Smooth muscle cell (in vitro differentiated cells): ENCODE measurements around the gene CRYBA4. TPM values are rescaled to one million over a fixed set of nuclear protein-coding genes. Genes with fewer than 3 reads are reported as not detected.
"Not testable (repeated sequence)": the region's sequence is repeated elsewhere in the genome, so short reads cannot be mapped to it uniquely, and the experiment has no call there.

ENCODE experiments used
- DNase-seq: peaks from one replicate; lab custom pipeline; 2025; ENCODE audit not compliant: unreplicated experiment; lab: John Stamatoyannopoulos, UW
- H2AFZ ChIP-seq: fragments of 200-600 bp; sonication (generic); 2 replicates; pipeline ENCODE4 v1.6.0; 2016; ENCODE audit warnings: antibody characterized with exemption, low read depth, mild to moderate bottlenecking
- H3F3A ChIP-seq: fragments of 200-600 bp; sonication (generic); 2 replicates; pipeline ENCODE4 v1.6.0; 2017; ENCODE audit warnings: antibody characterized with exemption, low read depth
- H3K27ac ChIP-seq: fragments of 200-600 bp; sonication (generic); 2 replicates; pipeline ENCODE4 v1.5.1; 2016; ENCODE audit warnings: low read depth, mild to moderate bottlenecking
- H3K27me3 ChIP-seq: fragments of 200-600 bp; sonication (generic); 2 replicates; pipeline ENCODE4 v1.6.1; 2016; ENCODE audit warnings: low read depth, mild to moderate bottlenecking
- H3K36me3 ChIP-seq: fragments of 200-600 bp; sonication (generic); 2 replicates; pipeline ENCODE4 v1.5.1; 2016; ENCODE audit warnings: low read depth
- H3K4me1 ChIP-seq: fragments of 200-600 bp; sonication (generic); 2 replicates; pipeline ENCODE4 v1.5.1; 2016; ENCODE audit warnings: low read depth
- H3K4me2 ChIP-seq: fragments of 200-600 bp; sonication (generic); 2 replicates; pipeline ENCODE4 v1.6.0; 2016; ENCODE audit warnings: mild to moderate bottlenecking
- H3K4me3 ChIP-seq: fragments of 200-600 bp; sonication (generic); 2 replicates; pipeline ENCODE4 v1.5.1; 2016; ENCODE audit warnings: mild to moderate bottlenecking
- H3K79me2 ChIP-seq: fragments of 200-600 bp; sonication (generic); 2 replicates; pipeline ENCODE4 v1.6.0; 2016; ENCODE audit warnings: low read depth, mild to moderate bottlenecking
- H3K9ac ChIP-seq: fragments of 200-600 bp; sonication (generic); 2 replicates; pipeline ENCODE4 v1.6.0; 2016; ENCODE audit warnings: low read depth
- H3K9me3 ChIP-seq: fragments of 200-600 bp; sonication (generic); replicated peaks from 2 replicates; pipeline ENCODE4 v1.5.1; 2016; ENCODE audit warnings: low read depth
- H4K20me1 ChIP-seq: fragments of 200-600 bp; sonication (generic); 2 replicates; pipeline ENCODE4 v1.6.0; 2016; ENCODE audit warnings: low read depth
- WGBS: methylation state at CpG from one replicate; pipeline ENCODE4 v1.1.7; 2016; ENCODE audit warnings: low lambda C conversion rate; 5-methylcytosine and 5-hydroxymethylcytosine counted together
- polyA plus RNA-seq: library from polyadenylated mRNA; unstranded; fragments of >200 nt; fragmentation: Nextera tagmentation; extraction: Ambion mirVana; gene quantifications from 2 replicates; pipeline ENCODE4 v1.2.1, GENCODE V29; 2016
- total RNA-seq: library from RNA; depleted of rRNA; stranded (reverse); fragments of >200 nt; gene quantifications from 2 replicates; pipeline ENCODE4 v1.2.3, GENCODE V29; 2014
- TF ChIP-seq, protein P1 (sequence below): fragments of 200-600 bp; sonication (generic); IDR thresholded peaks from 2 replicates; pipeline ENCODE4 v1.5.1; 2017; ENCODE audit warnings: borderline replicate concordance, mild to moderate bottlenecking, antibody characterized with exemption; ENCODE audit not compliant: insufficient read depth, poor library complexity, severe bottlenecking

Gene CRYBA4
- total and polyA plus RNA-seq, 2 experiments from 2014 or later, result 1.8 to 4.9 TPM

DNA sequence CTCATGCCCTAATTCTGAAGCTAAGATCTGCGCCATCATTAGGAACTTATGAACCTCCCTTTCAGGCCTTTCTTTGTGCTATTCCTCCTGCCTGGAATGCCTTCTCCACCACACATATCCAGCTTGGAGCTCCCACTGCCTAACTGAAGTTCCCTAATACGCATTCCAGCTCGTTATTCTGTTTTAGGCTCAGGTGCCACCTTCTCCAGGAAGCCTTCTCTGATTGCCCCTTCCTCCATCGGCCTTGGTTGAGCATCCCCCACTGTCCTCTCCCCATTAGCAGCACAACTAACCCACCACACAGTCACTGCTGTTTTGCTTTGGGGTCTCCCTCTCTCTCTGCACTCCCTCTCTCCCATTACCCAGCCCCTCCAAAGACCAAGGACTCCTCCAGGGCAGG is 9.1 kb upstream of the CRYBA4 start:
- Histone ChIP-seq H3K9me3 (no peaks in the 10 kb centered on the region), H3K36me3 (no peaks in the 10 kb centered on the region), H2AFZ (no peak overlapping the region), H3K4me1 (peaks cover 25% of the 10 kb centered on the region), H3F3A (no peaks in the 10 kb centered on the region), H3K27me3 (peaks cover 10% of the 10 kb centered on the region), H3K79me2 (no peaks in the 10 kb centered on the region), H3K4me3 (no peak overlapping the region), H3K27ac (no peak overlapping the region), H4K20me1 (no peaks in the 10 kb centered on the region), H3K9ac (no peak overlapping the region), H3K4me2 (no peak overlapping the region)
- TF ChIP-seq, protein P1, sequence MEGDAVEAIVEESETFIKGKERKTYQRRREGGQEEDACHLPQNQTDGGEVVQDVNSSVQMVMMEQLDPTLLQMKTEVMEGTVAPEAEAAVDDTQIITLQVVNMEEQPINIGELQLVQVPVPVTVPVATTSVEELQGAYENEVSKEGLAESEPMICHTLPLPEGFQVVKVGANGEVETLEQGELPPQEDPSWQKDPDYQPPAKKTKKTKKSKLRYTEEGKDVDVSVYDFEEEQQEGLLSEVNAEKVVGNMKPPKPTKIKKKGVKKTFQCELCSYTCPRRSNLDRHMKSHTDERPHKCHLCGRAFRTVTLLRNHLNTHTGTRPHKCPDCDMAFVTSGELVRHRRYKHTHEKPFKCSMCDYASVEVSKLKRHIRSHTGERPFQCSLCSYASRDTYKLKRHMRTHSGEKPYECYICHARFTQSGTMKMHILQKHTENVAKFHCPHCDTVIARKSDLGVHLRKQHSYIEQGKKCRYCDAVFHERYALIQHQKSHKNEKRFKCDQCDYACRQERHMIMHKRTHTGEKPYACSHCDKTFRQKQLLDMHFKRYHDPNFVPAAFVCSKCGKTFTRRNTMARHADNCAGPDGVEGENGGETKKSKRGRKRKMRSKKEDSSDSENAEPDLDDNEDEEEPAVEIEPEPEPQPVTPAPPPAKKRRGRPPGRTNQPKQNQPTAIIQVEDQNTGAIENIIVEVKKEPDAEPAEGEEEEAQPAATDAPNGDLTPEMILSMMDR, result no peak
- WGBS, result 77% methylated on average over 4 of the region's 4 CpGs
- DNase-seq, result no peak

GRCh38 chr22:26613753-26614152 is 8.0 kb upstream of the CRYBA4 start:
- H3K4me1 ChIP-seq, result peaks cover 25% of the 10 kb centered on the region
- H4K20me1 ChIP-seq, H3K36me3 ChIP-seq, H3K9ac ChIP-seq, DNase-seq, H3K79me2 ChIP-seq, H3K27ac ChIP-seq, H3K4me3 ChIP-seq, H3F3A ChIP-seq, H3K9me3 ChIP-seq: not testable (repeated sequence)
- H3K4me2 ChIP-seq, result peak overlapping the region; percentile 65
- WGBS, result 7% methylated on average over 10 of the region's 10 CpGs
- H3K27me3 ChIP-seq, result peaks cover 10% of the 10 kb centered on the region
- peak overlapping the region; percentile 84 for H2AFZ ChIP-seq

DNA sequence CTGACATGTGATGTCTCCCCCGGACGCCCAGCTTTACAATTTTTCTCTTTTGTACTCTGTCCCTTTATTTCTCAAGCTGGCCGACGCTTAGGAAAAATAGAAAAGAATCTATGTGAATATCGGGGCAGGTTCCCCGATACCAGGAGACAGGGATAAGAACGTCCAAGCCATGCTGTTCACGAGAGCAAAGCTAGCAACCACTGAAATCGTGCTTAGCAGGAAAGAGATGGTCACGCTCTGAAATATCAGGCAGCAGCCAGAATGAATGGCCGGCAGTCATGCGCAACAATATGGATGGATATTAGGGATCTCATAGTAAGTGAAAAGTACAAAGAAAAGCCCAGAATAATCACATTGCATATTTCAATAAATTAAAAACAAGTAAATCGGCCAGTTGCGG is 7.4 kb upstream of the CRYBA4 start:
- WGBS, result 30% methylated on average over 14 of the region's 14 CpGs

DNA sequence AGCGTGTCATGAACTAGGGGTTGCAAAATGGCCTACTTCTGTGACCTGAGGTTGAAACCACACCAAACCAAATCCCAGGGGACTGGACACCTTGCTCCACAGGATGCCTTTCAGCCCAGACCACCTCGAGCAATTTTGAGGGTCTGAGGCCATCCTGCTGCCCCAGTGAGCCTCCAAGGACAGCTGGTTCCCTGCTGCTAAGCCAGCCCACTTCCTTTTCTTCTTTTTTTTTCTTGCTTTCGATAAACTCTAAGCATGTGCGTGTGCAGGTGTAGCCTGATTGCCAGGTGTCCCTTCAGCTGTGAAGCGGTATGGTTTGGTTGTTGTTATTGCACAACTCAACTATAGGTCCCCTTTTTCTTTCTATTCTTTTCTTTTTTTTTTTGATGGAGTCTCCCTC is 6.6 kb upstream of the CRYBA4 start:
- no peak overlapping the region for H3K4me3 ChIP-seq
- no peak overlapping the region for H2AFZ ChIP-seq
- H3F3A ChIP-seq, result no peaks in the 10 kb centered on the region
- peaks cover 21% of the 10 kb centered on the region for H3K4me1 ChIP-seq
- H3K36me3 ChIP-seq, result no peaks in the 10 kb centered on the region
- no peak overlapping the region for H3K4me2 ChIP-seq
- peaks cover 10% of the 10 kb centered on the region for H3K27me3 ChIP-seq
- 67% methylated on average over 5 of the region's 5 CpGs for WGBS
- TF ChIP-seq, protein P1, result no peak
- DNase-seq, result no peak
- H3K79me2 ChIP-seq, result no peaks in the 10 kb centered on the region
- no peaks in the 10 kb centered on the region for H3K9me3 ChIP-seq
- H4K20me1 ChIP-seq, result no peaks in the 10 kb centered on the region
- no peak overlapping the region for H3K27ac ChIP-seq
- no peak overlapping the region for H3K9ac ChIP-seq

More for the DNA sequence above, 7.4 kb upstream of the CRYBA4 start:
- H3K27ac ChIP-seq, result no peak overlapping the region
- no peaks in the 10 kb centered on the region for H4K20me1 ChIP-seq
- no peak overlapping the region for H3K9ac ChIP-seq
- no peaks in the 10 kb centered on the region for H3F3A ChIP-seq
- no peak for DNase-seq
- no peaks in the 10 kb centered on the region for H3K9me3 ChIP-seq
- no peak overlapping the region for H3K4me3 ChIP-seq
- H3K4me1 ChIP-seq, result peaks cover 21% of the 10 kb centered on the region
- TF ChIP-seq, protein P1, result no peak
- peaks cover 10% of the 10 kb centered on the region for H3K27me3 ChIP-seq
- H3K4me2 ChIP-seq, result peak overlapping the region; percentile 65
- peak overlapping the region; percentile 84 for H2AFZ ChIP-seq
- no peaks in the 10 kb centered on the region for H3K79me2 ChIP-seq
- H3K36me3 ChIP-seq, result no peaks in the 10 kb centered on the region
